ENCODE results near the gene CARMIL1. TPM values are rescaled to one million over a fixed set of nuclear protein-coding genes. Genes with fewer than 3 reads are reported as not detected.

Gene CARMIL1
- total RNA-seq, 1 experiment from 2014 or later, result 25.9 TPM

GRCh38 chr6:25431306-25431974 is 152.3 kb downstream of the CARMIL1 start:
- Mint-ChIP-seq H3K4me3 (ENCODE audit: unreplicated experiment) (no peak overlapping the region), H3K36me3 (ENCODE audit: insufficient read depth, unreplicated experiment) (no peaks in the 10 kb centered on the region), H3K27me3 (ENCODE audit: insufficient read depth, unreplicated experiment) (no peaks in the 10 kb centered on the region), H3K27ac (ENCODE audit: unreplicated experiment) (no peak overlapping the region), H3K4me1 (ENCODE audit: low read depth, unreplicated experiment) (no peaks in the 10 kb centered on the region), H3K9me3 (ENCODE audit: unreplicated experiment) (no peaks in the 10 kb centered on the region)
- no peak for TF ChIP-seq CTCF (IDR thresholded peaks at IDR 0.05; ENCODE audit: insufficient read depth in 1 of 2, low read depth in 1 of 2, low read length in 1 of 2, severe bottlenecking in 1 of 2, unreplicated experiment in 1 of 2)
- Histone ChIP-seq H3K4me3 (ENCODE audit: low read depth, low read length) (no peak overlapping the region), H3K36me3 (ENCODE audit: control insufficient read depth, insufficient read depth, low read length) (0 out of 2 replicates have a peak, but pooled peaks cover 1% of the 10 kb centered on the region), H3K27me3 (replicated peaks; ENCODE audit: control insufficient read depth, insufficient read depth, low read length) (no peaks in the 10 kb centered on the region), H3K9me3 (no peaks in the 10 kb centered on the region), H3K4me1 (no peaks in the 10 kb centered on the region)
- intact Hi-C loops (cut with micrococcal nuclease; ENCODE audit: unreplicated experiment), result no loop called here
- ChIA-PET CTCF (no interaction called here), POLR2A (no interaction called here)
- no TSS peak for BruUV-seq (replicated peaks)
- no peak for DNase-seq

- 0 out of 2 replicates have a peak, but pooled peaks cover 1% of the 10 kb centered on the region for H3K36me3 ChIP-seq (ENCODE audit: control insufficient read depth, insufficient read depth, low read length)
- no peaks in the 10 kb centered on the region for H3K9me3 ChIP-seq
- H3K4me3 Mint-ChIP-seq (ENCODE audit: unreplicated experiment), result no peak overlapping the region
- H3K27me3 Mint-ChIP-seq (ENCODE audit: insufficient read depth, unreplicated experiment), result no peaks in the 10 kb centered on the region
- no TSS peak for BruUV-seq (replicated peaks)
- H3K4me1 ChIP-seq, result no peaks in the 10 kb centered on the region
- H3K36me3 Mint-ChIP-seq (ENCODE audit: insufficient read depth, unreplicated experiment), result no peaks in the 10 kb centered on the region
- intact Hi-C loops (cut with micrococcal nuclease; ENCODE audit: unreplicated experiment), result no loop called here
- CTCF ChIA-PET, result no interaction called here
- TF ChIP-seq CTCF (IDR thresholded peaks at IDR 0.05; ENCODE audit: insufficient read depth in 1 of 2, low read depth in 1 of 2, low read length in 1 of 2, severe bottlenecking in 1 of 2, unreplicated experiment in 1 of 2), result no peak
- H3K9me3 Mint-ChIP-seq (ENCODE audit: unreplicated experiment), result no peaks in the 10 kb centered on the region
- POLR2A ChIA-PET, result no interaction called here
- no peak overlapping the region for H3K4me3 ChIP-seq (ENCODE audit: low read depth, low read length)
- DNase-seq, result no peak
- no peaks in the 10 kb centered on the region for H3K27me3 ChIP-seq (replicated peaks; ENCODE audit: control insufficient read depth, insufficient read depth, low read length)
- H3K4me1 Mint-ChIP-seq (ENCODE audit: low read depth, unreplicated experiment), result no peaks in the 10 kb centered on the region
- H3K27ac Mint-ChIP-seq (ENCODE audit: unreplicated experiment), result no peak overlapping the region
These were observed 152.8 kb downstream of the CARMIL1 start for GRCh38 chr6:25431975-25432307.

GRCh38 chr6:25434921-25435320 is 155.7 kb downstream of the CARMIL1 start:
- Histone ChIP-seq H3K4me1 (no peaks in the 10 kb centered on the region), H3K27me3 (replicated peaks; ENCODE audit: control insufficient read depth, insufficient read depth, low read length) (no peaks in the 10 kb centered on the region), H3K36me3 (ENCODE audit: control insufficient read depth, insufficient read depth, low read length) (0 out of 2 replicates have a peak, but pooled peaks cover 1% of the 10 kb centered on the region), H3K9me3 (no peaks in the 10 kb centered on the region), H3K4me3 (ENCODE audit: low read depth, low read length) (no peak overlapping the region)
- no TSS peak for BruUV-seq (replicated peaks)
- DNase-seq, result no peak
- ChIA-PET CTCF (no interaction called here), POLR2A (no interaction called here)
- Mint-ChIP-seq H3K4me1 (ENCODE audit: low read depth, unreplicated experiment) (no peaks in the 10 kb centered on the region), H3K27me3 (ENCODE audit: insufficient read depth, unreplicated experiment) (no peaks in the 10 kb centered on the region), H3K27ac (ENCODE audit: unreplicated experiment) (no peak overlapping the region), H3K9me3 (ENCODE audit: unreplicated experiment) (no peaks in the 10 kb centered on the region), H3K36me3 (ENCODE audit: insufficient read depth, unreplicated experiment) (no peaks in the 10 kb centered on the region), H3K4me3 (ENCODE audit: unreplicated experiment) (no peak overlapping the region)
- TF ChIP-seq CTCF (IDR thresholded peaks at IDR 0.05; ENCODE audit: insufficient read depth in 1 of 2, low read depth in 1 of 2, low read length in 1 of 2, severe bottlenecking in 1 of 2, unreplicated experiment in 1 of 2), result no peak
- intact Hi-C loops (cut with micrococcal nuclease; ENCODE audit: unreplicated experiment), result no loop called here

Measured in Caco-2 (cell line).